ENCODE measurements around the gene CDH23.

DNA sequence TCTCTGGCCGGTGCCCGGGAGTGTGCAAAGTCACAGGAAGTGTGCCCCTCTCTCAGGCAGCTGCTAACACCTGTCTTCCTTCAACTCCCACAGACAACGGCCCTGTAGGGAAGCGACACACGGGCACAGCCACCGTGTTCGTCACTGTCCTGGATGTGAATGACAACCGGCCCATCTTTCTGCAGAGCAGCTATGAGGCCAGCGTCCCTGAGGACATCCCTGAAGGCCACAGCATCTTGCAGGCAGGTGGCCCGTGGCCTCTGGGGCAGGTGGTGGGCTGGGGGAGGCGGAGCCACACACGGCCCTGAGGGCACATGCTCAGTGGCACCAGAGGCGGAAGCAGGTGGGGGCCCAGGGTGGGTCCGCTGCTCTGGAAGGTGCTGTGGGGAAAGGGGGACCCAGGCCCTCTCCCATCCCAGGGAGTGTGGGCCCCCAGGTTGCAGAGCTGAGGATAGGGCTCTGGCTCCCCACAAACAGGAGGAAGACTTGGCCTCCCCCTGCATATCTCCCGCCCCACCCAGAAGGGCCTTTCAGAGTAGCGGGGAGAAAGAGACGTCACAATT lies 315.9 kb downstream of the CDH23 start:
- TF ChIP-seq, protein P1, sequence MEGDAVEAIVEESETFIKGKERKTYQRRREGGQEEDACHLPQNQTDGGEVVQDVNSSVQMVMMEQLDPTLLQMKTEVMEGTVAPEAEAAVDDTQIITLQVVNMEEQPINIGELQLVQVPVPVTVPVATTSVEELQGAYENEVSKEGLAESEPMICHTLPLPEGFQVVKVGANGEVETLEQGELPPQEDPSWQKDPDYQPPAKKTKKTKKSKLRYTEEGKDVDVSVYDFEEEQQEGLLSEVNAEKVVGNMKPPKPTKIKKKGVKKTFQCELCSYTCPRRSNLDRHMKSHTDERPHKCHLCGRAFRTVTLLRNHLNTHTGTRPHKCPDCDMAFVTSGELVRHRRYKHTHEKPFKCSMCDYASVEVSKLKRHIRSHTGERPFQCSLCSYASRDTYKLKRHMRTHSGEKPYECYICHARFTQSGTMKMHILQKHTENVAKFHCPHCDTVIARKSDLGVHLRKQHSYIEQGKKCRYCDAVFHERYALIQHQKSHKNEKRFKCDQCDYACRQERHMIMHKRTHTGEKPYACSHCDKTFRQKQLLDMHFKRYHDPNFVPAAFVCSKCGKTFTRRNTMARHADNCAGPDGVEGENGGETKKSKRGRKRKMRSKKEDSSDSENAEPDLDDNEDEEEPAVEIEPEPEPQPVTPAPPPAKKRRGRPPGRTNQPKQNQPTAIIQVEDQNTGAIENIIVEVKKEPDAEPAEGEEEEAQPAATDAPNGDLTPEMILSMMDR (IDR thresholded peaks at IDR 0.05; ENCODE audit: low read depth, low read length, poor library complexity, severe bottlenecking), result no peak
- TF ChIP-seq EZH2phosphoT487 (IDR thresholded peaks at IDR 0.05; ENCODE audit: borderline replicate concordance, low read length), result no peak
